NOMO-1 (cell line): ENCODE measurements around the gene MCU.
"Not testable (repeated sequence)": the region's sequence is repeated elsewhere in the genome, so short reads cannot be mapped to it uniquely, and the experiment has no call there.

Experiments used
- DNase-seq, 2 experiments: peaks; one replicate each; lab custom pipeline; 2025; ENCODE audit not compliant: unreplicated experiment in 2 of 2; lab: John Stamatoyannopoulos, UW

MCU gene

GRCh38 chr10:72686430-72686829 is 5.5 kb upstream of the MCU start:
- not testable (repeated sequence) for DNase-seq

- DNase-seq = no peak
Measured at GRCh38 chr10:72687035-72687434, 4.9 kb upstream of the MCU start.

GRCh38 chr10:72688208-72688651 is 3.7 kb upstream of the MCU start:
- no peak for DNase-seq

GRCh38 chr10:72689660-72690059 is 2.3 kb upstream of the MCU start:
- DNase-seq = no peak

GRCh38 chr10:72690071-72690755 is 1.7 kb upstream of the MCU start:
- DNase-seq = no peak

GRCh38 chr10:72691470-72691862 is 477 bp upstream of the MCU start:
- DNase-seq = no peak

GRCh38 chr10:72692744-72692993 is 726 bp downstream of the MCU start:
- no peak for DNase-seq

- peak in 1 of 2 experiments; percentile 38 for DNase-seq
Measured at GRCh38 chr10:72692994-72693781, 1.2 kb downstream of the MCU start.

GRCh38 chr10:72694476-72695369 is 2.8 kb downstream of the MCU start:
- peak; percentile 64 to 79 for DNase-seq

GRCh38 chr10:72695496-72695895 is 3.6 kb downstream of the MCU start:
- no peak for DNase-seq

- DNase-seq = peak in 1 of 2 experiments; percentile 7
Measured at GRCh38 chr10:72697716-72698115, 5.8 kb downstream of the MCU start.

GRCh38 chr10:72702465-72702864 is 10.5 kb downstream of the MCU start:
- not testable (repeated sequence) for DNase-seq

- DNase-seq = no peak
Measured at GRCh38 chr10:72702868-72703581, 11.1 kb downstream of the MCU start.

- DNase-seq = no peak
Measured at GRCh38 chr10:72704117-72704516, 12.2 kb downstream of the MCU start.

- DNase-seq = no peak
Measured at GRCh38 chr10:72709041-72709440, 17.1 kb downstream of the MCU start.

- DNase-seq = no peak
Measured at GRCh38 chr10:72712136-72712535, 20.2 kb downstream of the MCU start.

- DNase-seq = no peak
Measured at GRCh38 chr10:72719941-72720592, 28.1 kb downstream of the MCU start.

GRCh38 chr10:72720814-72721660 is 29.1 kb downstream of the MCU start:
- DNase-seq = no peak

GRCh38 chr10:72727130-72727529 is 35.2 kb downstream of the MCU start:
- DNase-seq = no peak
